Fibroblast of mammary gland (primary cell): ENCODE results near the gene ROS1.
"Not testable (repeated sequence)": the region's sequence is repeated elsewhere in the genome, so short reads cannot be mapped to it uniquely, and the experiment has no call there.

Source experiments
- DNase-seq: peaks from one replicate; pipeline ENCODE4 v3.0.0-alpha.2; 2010; ENCODE audit warnings: low read depth
- H3K4me3 ChIP-seq: 2 replicates; pipeline ENCODE4 v1.5.1; 2011; ENCODE audit warnings: low read depth, mild to moderate bottlenecking, low read length, moderate library complexity; ENCODE audit not compliant: control insufficient read depth
- TF ChIP-seq, protein P1 (sequence below): conservative IDR thresholded peaks from 2 replicates; pipeline ENCODE4 v1.5.1; 2011; ENCODE audit warnings: low read depth, low read length, inconsistent platforms; ENCODE audit not compliant: control insufficient read depth, insufficient read depth

The ROS1 gene

DNA sequence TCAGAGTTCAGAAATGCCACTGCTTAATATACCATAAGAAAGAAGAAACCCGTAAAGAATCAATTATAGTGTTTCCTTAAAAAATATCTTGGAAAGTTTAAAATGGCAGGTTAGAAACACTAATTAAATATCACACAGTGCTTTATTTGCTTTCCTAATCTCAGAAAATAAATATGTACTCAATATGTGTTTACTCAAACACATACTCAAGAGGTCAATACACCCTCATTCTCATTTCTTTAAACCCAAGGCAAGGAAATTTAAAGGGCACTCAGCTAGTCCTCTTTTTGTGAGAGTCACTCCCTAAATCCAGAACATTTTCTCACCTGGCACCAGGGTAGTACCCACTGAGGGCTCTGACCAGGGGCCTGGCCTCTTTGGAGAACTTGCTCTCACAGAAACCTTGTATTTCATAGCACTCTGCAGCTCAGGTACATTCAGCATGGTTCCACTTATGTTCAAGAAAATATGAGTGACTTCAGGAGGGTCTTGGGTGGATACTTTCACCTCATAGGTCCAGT lies 38.2 kb downstream of the ROS1 start:
- no peak overlapping the region for H3K4me3 ChIP-seq
- DNase-seq: no peak
- TF ChIP-seq, protein P1, sequence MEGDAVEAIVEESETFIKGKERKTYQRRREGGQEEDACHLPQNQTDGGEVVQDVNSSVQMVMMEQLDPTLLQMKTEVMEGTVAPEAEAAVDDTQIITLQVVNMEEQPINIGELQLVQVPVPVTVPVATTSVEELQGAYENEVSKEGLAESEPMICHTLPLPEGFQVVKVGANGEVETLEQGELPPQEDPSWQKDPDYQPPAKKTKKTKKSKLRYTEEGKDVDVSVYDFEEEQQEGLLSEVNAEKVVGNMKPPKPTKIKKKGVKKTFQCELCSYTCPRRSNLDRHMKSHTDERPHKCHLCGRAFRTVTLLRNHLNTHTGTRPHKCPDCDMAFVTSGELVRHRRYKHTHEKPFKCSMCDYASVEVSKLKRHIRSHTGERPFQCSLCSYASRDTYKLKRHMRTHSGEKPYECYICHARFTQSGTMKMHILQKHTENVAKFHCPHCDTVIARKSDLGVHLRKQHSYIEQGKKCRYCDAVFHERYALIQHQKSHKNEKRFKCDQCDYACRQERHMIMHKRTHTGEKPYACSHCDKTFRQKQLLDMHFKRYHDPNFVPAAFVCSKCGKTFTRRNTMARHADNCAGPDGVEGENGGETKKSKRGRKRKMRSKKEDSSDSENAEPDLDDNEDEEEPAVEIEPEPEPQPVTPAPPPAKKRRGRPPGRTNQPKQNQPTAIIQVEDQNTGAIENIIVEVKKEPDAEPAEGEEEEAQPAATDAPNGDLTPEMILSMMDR: no peak

DNA sequence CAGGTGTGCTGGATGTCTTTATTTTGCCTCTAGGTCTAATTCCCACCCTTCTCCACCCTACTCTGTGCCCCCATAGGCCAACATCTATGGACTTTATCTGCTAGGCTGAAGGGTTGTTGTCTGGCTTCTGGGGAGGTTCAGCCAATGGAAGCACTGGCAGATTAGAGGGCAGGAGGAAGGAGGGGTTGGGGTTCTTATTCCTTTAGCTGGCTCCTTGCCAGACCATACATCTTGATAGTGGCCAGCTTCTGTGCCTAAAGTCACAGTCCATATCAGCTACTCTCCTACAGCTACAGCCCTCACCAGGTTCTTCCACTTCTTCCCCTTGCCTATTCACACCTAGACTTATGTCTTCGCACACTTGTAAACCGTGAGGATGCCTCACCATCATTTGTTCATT lies 41.1 kb downstream of the ROS1 start:
- no peak overlapping the region for H3K4me3 ChIP-seq
- TF ChIP-seq, protein P1: no peak
- no peak for DNase-seq

DNA sequence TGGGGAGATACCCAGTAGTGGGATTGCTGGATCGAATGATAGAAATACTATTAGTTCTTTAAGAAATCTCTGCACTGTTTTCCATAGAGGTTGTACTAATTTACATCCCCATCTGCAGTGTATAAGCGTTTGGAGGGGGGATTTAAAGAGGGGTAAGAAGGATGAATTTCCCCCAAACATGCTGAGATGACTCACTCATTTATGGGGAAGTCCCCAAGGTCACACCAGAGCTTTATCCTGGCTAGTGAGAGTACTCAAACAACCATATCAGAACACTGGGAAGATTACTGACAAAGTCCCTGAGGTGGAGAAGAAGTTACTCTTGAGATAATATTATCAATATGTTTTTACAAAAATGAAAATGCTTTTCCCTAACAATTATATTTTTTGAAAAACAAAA lies 44.0 kb downstream of the ROS1 start:
- TF ChIP-seq, protein P1: no peak
- H3K4me3 ChIP-seq: no peak overlapping the region
- no peak for DNase-seq

DNA sequence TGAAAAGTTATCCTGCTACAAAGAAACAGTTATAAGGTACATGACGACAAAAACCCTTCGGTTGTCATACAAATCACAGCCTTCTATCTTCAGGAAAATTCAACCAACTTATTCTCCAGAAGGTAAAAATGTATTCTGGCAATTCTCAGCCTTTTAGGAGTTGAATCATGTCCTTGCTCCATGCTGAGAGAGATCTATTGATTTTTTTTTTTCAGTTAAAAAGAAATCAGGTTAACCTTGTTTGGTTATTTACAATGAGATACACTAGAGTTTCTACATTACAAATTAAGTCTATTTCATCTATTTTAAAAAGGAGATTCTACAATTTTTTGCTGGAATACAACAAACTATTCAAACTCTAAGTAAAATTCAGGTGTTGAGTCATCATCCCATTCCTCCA lies 45.4 kb downstream of the ROS1 start:
- TF ChIP-seq, protein P1: no peak
- DNase-seq: no peak

DNA sequence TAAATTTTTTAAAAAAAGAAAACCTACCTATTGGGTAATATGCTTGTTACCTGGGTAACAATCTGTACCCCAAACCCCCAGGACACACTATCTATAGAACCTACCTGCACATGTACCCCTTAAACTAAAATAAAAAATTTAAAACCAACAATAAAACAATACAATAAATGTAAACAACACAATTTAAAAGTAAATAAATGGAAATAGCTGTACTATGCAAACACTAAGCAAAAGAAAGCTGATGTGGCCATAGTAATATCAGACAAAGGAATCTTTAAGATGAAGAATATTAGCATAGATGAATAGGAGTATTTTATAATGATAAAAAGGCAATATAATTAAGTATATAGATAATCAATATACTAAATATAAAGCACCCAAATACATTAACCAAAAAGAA lies 50.3 kb downstream of the ROS1 start:
- no peak for DNase-seq
- TF ChIP-seq, protein P1: no peak
- no peak overlapping the region for H3K4me3 ChIP-seq

More for the DNA sequence above, 45.4 kb downstream of the ROS1 start:
- no peak overlapping the region for H3K4me3 ChIP-seq

DNA sequence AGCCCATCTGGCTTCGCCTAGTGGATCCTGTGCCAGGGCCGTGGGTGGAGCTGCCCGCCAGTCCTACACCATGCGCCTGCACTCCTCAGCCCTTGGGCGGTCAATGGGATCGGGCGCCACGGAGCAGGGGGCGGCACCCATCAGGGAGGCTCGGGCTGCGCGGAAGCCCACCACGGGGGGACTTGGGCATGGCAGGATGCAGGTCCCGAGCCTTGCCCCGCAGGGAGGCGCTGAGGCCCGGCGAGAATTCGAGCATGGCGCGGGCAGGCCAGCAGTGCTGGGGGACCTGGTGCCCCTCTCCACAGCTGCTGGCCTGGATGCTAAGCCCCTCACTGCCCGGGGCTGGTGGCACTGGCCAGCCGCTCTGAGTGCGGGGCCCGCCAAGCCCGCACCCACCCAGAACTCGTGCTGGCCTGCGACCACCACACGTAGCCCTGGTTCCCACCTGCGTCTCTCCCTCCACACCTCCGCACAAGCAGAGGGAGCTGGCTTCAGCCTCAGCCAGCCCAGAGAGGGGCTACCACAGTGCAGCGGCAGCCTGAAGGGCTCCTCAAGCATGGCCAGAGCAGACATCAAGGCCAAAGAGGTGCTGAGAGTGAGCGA lies 52.4 kb downstream of the ROS1 start:
- DNase-seq: no peak
- TF ChIP-seq, protein P1: no peak
- H3K4me3 ChIP-seq: no peak overlapping the region

DNA sequence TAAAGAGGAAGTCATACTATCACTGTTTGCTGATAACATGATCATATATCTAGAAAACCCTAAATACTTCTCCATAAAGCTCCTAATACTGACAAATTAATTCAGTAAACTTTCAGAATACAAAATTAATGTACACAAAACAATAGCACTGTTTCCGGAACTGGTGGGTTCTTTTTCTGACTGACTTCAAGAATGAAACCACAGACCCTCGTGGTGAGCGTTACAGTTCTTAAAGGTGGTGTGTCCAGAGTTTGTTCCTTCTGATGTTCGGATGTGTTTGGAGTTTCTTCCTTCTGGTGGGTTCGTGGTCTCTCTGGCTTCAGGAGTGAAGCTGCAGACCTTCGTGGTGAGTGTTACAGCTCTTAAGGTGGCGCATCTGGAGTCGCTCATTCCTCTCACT lies 53.5 kb downstream of the ROS1 start:
- not testable (repeated sequence) for H3K4me3 ChIP-seq, DNase-seq
